GM18867 (cell line): ENCODE results near the gene ARHGAP26.

Experiments used
- ATAC-seq: cut with Tn5 transposase; IDR thresholded peaks from one replicate; pipeline ENCODE4 v1.9.1; 2021; ENCODE audit warnings: mild to moderate bottlenecking, moderate library complexity; ENCODE audit not compliant: unreplicated experiment

ARHGAP26 gene

DNA sequence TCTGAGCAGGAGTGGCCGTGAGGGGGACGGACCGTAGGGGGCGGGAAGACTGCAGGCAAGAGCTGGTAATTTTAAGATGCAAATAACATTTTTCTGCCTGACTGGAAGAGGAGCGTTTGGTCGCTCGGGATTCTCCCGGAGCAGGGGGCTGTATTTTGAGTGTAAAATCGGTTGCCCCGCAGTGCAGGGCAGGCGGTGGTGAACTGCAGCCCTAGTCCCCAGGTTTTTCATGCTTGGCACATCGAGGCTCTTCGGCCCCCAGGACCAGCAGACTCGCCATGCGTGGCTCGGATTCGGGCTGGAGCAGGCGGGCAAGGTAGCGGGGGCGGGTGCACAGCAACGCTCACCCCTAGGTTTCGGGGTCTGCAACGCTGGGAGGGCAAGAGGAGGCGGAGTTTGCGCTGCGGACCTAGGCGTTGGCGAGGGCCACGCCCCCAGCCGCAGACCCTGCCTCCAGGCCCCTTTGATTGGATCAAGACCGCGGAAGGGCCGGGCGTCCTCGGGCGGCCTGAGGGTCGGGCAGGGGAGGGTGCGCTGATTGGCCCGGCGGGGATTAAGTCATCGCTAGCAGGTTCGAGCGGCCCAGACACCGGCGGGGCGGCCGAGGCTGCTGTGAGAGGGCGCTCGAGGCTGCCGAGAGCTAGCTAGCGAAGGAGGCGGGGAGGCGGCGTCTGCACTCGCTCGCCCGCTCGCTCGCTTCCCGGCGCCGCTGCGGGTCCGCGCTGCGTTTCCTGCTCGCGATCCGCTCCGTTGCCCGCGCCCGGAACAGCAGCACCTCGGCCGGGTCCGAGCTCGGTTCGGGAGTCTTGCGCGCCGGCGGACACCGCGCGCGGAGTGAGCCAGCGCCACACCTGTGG is at the start of gene ARHGAP26:
TSS of gene ARHGAP26 (plus strand) at position 585 of the 857 bp plus-strand sequence. CDS start 385 bp downstream, outside the sequence.
- peak; percentile 98 for ATAC-seq

GRCh38 chr5:142720641-142721271 is 49.4 kb upstream of the ARHGAP26 start:
- no peak for ATAC-seq

GRCh38 chr5:142722146-142722545 is 48.0 kb upstream of the ARHGAP26 start:
- no peak for ATAC-seq

DNA sequence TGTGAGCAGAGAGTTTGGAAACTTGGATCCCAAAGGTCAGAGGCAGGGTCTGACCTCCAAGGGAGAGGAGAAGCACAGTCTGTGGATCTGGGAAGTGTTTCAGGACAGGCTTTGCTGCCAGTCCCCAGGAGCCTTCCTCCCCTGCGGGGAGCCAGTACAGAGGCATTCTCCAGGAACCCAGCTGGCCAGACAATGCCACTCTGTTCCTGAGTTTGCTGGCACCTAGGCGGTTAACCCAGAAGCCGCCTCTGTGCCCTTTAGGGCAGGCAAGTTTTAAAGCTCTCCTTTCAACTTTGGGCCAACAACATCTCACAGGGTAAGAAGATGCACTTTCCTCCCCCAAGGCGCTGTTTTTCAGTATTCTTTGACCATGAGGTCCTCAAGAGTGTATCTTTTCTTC is 47.3 kb upstream of the ARHGAP26 start:
- ATAC-seq = no peak

- ATAC-seq = no peak
Observed at GRCh38 chr5:142724821-142725220, 45.4 kb upstream of the ARHGAP26 start.

DNA sequence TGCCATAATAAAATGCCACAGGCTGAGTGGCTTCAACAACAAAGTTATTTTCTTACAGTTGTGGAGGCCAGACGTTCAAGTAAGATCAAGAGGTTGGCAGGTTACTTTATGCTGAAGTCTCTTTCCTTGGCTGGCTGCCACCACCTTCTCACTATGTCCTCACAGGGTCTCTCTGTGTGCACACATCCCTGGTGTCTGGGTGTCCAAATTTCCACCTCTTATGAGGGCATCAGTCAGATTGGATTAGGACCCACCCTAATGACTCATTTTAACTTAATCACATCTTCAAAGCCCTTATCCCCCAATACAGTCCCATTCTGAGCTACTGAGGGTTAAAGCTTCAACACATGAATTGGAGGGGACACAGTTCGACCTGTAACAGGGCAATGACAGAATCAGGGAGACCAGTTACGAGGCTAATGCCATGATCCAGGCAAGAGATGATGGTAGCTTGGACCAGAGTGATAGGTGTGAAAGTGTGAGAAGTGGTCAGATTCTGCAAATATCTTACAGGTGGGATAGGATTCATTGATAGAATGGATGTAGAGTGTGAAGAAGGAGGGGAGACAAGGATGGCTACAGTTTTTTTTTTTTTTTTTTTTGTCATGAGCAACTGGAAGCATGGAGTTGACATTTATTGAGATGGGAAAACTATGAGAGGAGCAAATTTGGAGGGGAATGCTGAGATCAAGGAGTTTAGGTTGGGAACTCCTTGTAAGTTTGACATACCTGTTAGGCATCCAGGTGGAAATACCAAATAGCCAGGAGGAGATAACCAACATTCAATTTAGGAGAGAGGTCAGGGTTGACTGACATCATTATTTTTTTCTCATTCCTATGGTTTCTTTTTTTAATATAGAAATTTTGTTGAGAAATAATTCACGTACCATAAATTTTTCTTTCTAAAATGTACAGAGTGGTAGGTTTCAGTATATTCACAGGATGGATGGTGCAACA is 44.7 kb upstream of the ARHGAP26 start:
- ATAC-seq = no peak

DNA sequence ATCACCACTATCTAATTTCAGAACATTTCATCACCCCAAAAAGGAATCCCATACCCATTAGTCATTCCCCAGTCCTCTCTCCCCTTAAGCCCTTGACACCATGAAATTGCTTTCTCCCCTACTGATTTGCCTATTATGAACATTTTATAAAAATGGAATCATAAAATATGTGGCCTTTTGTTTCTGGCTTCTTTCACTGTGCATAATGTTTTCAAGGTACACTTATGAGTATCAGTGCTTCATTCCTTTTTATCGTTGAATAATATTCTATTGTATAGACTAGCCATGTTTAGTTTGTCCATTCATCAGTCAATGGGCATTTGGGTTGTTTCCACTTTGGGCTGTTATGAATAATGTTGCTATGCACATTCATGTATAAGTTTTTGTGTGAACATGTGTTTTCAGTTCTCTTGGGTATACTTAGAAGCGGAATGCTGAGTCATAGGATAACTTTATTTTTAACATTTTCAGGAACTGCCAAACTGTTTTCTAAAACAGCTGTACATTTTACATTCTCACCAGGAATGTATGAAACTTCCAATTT is 43.9 kb upstream of the ARHGAP26 start:
- ATAC-seq = no peak

DNA sequence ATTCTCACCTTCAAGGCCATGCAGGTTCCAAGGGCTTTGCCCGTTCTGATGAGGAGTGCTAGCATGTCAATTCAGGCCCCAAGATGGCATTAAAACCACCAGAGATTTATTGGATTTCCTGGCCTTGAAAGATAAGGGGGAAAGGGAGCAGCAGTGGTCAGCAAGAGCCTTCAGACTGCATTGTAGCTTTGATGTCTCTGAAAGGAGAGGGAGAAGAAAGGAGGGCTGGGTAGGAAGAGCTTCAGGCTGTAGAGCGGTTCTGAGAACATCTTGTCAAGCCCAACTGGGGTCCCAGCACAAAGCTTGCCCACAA is 42.5 kb upstream of the ARHGAP26 start:
- no peak for ATAC-seq

GRCh38 chr5:142735323-142736246 is 34.6 kb upstream of the ARHGAP26 start:
- ATAC-seq = no peak

DNA sequence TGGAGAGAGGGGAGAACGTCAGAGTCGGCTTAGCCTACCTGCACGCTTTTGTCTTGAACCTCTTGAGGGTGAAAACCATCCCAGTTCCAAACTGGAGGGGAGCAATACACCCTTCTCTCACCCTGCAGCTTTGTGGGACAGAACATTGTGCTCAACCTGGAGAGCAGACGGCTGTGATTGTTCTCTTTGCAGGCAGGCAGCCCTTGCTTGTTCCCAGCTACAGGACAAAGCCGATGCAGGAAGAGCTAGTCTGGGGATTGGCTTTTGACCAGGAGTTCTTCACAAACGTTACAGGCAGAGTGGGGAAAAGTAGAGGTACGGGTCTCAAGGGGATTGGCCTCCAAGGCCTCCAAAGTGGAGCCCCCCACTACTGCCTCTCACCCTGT is 33.9 kb upstream of the ARHGAP26 start:
- ATAC-seq = no peak

DNA sequence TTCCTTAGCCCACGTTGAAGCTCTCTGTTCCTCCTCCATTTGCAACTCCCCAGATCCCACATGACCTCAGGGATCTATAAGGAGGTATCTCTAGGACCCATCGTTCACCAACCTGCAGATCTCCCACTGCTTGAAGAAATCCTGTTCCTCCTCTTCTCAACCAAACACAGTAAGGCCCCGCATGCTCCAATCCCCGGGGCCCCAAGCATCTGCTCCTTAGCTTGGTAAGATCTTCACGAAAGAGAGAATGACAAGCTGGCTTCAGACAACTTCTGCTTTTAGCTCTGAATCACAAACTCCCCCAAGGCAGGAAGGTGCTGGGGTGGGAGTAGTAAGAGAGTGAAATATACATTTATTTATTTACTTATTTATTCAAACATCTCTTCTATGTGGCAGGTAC is 33.0 kb upstream of the ARHGAP26 start:
- ATAC-seq = no peak

GRCh38 chr5:142740474-142741242 is 29.5 kb upstream of the ARHGAP26 start:
- ATAC-seq = no peak

DNA sequence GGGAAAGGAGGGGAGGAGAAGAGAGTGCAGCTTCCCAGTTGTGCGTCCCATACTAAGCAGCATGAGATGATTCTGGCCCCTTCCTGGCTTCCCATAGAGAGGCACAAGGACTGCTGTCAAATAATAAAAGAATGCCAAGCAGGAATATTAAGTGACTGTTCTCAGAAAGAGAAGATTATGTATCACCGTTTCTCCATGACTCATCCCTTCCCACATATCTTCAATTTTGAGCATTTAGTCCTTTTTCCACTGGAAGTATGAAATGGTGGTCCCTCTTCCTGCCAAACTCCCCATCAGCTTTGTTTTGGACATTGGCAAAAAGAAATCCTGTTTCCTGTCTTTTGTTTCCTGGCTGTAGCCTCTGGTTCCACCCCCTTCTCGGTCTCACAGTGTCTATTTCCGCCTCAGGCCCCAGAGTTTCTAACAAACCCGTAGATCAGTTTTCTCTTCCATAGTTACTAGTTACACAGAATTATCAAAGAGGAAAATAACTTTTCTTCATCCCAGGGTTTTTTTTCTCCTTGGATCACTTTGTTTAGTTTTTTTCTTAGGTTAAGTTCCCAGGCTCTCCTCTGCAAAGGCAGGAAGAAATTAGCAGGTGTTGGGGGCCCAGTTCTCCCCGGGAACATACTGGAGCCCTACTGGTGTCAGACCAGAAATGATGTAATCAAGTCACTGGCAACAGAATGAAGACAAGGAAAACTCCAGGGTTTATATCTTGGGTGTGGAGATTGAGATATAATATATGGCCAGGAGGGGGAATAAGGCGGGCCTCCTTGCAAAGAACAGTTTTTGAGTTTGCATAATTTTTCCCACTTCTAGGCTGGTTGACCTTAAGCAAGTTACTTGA is 26.4 kb upstream of the ARHGAP26 start:
- no peak for ATAC-seq

DNA sequence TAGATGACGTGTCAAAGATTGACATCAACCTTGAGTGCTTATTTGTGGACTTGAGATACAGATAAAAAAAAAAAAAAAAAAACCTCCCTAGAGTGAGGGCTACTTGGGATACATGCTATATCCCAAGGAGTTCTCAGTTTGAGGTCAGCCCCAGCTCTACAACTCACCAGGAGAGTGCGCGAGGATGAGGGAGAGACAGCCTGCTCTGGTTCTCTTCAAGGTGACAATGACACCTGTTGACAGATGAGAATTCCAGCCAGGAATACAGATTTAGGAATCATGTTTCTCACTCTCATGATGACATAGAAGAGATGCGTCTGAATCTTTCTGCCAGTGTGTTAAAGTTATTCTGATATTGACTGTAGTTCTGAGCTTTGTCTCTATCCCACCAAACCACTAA is 24.9 kb upstream of the ARHGAP26 start:
- no peak for ATAC-seq

DNA sequence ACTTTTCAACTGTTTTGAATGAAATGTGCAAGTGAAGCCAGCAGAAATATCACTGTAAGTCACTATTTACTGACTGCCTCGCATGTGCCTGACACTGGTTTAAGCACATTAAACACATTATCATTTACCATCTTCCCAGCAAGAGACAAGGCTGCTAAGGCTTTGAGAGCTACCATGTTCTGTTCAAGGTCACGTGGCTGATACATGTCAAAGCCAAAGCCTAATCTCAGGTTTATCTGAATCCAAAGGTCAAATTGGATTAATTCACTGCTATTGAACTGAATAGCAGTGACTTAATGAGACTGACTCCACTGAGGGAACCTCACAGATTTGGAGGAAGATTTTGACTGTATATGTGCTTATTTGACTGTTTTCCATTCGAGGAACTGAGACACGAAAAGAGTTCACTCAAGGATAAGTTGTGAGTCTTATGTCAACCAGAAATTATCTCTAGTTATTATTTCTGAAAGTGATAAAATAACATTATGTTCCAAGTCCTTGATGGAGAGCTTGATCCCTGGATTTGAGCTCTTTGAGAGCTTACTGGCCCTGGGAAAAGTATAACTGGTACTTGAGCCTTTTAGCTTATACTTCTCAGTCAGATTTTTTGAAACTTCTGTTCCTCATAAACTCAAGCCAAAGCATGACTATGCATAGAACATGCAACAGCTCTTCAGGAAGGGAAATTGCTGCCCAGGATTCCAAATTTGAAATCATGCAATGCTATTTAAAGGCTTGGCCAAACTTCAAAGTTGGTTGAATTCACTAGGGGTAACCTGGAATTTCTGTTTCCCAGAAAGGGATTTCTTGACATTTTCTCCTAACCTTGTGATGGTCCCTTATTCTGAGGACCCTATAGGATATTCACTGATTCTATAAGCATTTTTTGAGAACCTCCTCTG is 23.4 kb upstream of the ARHGAP26 start:
- ATAC-seq = no peak

GRCh38 chr5:142748132-142748531 is 22.0 kb upstream of the ARHGAP26 start:
- ATAC-seq = no peak

- peak; percentile 47 for ATAC-seq
Observed at GRCh38 chr5:142748568-142749249, 21.5 kb upstream of the ARHGAP26 start.
